PFSK-1 (cell line): ENCODE measurements around the gene ADAMTS9.

ENCODE experiments used
- FOXP2 ChIP-seq: optimal IDR thresholded peaks from 2 replicates; pipeline ENCODE3; 2011; ENCODE audit warnings: borderline replicate concordance, control low read depth, inconsistent platforms; ENCODE audit not compliant: insufficient read depth; ENCODE audit errors: extremely low read length, extremely low read depth
- POLR2AphosphoS5 ChIP-seq: IDR thresholded peaks from 2 replicates; pipeline ENCODE4 v1.6.1; 2012; ENCODE audit warnings: low read depth, mild to moderate bottlenecking, control low read depth, low read length, moderate library complexity
- SIN3A ChIP-seq: IDR thresholded peaks from 2 replicates; pipeline ENCODE4 v1.6.1; 2012; ENCODE audit warnings: mild to moderate bottlenecking, low read length, moderate library complexity, borderline replicate concordance; ENCODE audit not compliant: insufficient read depth
- TAF1 ChIP-seq: IDR thresholded peaks from 2 replicates; pipeline ENCODE4 v1.6.1; 2012; ENCODE audit warnings: low read length, control low read depth, borderline replicate concordance; ENCODE audit not compliant: insufficient read depth
- TF ChIP-seq, protein P1 (sequence below), 2 experiments: IDR thresholded peaks; 2 replicates each; pipeline versions ENCODE4 v1.6.1 to v1.8.0; 2011 to 2012; ENCODE audit warnings: low read depth in 2 of 2, low read length in 2 of 2, control low read depth in 1 of 2, inconsistent platforms in 1 of 2, mild to moderate bottlenecking in 1 of 2, moderate library complexity in 1 of 2; ENCODE audit not compliant: insufficient read depth in 1 of 2

ADAMTS9 gene

DNA sequence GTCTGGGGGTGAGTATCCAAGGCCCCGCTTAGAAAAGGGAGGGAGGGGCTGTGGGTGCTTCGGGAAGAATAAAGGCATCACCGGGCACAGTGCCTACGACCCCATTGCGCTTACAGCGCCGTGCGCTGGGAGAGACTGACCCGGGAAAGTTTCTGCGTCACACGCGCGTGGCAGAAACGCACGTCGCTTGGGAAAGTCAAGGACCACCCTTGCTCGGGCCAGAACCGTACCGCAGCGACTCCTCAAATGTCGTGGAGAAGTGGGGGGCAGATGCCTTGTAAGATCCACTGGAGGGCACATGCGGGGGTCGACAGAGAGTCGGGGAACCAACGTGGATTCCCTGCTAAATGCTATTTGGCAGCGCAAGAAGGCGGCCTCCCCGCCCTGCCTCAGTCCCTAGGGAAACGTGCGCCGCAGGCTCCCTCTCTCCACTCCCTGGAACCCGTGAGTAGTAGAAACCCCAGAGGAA lies 2.4 kb downstream of the ADAMTS9 start:
- TF ChIP-seq POLR2AphosphoS5, result no peak
- no peak for TF ChIP-seq TAF1
- TF ChIP-seq SIN3A, result no peak
- no peak for TF ChIP-seq FOXP2
- TF ChIP-seq, protein P1, sequence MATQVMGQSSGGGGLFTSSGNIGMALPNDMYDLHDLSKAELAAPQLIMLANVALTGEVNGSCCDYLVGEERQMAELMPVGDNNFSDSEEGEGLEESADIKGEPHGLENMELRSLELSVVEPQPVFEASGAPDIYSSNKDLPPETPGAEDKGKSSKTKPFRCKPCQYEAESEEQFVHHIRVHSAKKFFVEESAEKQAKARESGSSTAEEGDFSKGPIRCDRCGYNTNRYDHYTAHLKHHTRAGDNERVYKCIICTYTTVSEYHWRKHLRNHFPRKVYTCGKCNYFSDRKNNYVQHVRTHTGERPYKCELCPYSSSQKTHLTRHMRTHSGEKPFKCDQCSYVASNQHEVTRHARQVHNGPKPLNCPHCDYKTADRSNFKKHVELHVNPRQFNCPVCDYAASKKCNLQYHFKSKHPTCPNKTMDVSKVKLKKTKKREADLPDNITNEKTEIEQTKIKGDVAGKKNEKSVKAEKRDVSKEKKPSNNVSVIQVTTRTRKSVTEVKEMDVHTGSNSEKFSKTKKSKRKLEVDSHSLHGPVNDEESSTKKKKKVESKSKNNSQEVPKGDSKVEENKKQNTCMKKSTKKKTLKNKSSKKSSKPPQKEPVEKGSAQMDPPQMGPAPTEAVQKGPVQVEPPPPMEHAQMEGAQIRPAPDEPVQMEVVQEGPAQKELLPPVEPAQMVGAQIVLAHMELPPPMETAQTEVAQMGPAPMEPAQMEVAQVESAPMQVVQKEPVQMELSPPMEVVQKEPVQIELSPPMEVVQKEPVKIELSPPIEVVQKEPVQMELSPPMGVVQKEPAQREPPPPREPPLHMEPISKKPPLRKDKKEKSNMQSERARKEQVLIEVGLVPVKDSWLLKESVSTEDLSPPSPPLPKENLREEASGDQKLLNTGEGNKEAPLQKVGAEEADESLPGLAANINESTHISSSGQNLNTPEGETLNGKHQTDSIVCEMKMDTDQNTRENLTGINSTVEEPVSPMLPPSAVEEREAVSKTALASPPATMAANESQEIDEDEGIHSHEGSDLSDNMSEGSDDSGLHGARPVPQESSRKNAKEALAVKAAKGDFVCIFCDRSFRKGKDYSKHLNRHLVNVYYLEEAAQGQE (IDR thresholded peaks at IDR 0.05; ENCODE audit: insufficient read depth in 1 of 2, low read depth in 2 of 2, low read length in 2 of 2), result no peak

DNA sequence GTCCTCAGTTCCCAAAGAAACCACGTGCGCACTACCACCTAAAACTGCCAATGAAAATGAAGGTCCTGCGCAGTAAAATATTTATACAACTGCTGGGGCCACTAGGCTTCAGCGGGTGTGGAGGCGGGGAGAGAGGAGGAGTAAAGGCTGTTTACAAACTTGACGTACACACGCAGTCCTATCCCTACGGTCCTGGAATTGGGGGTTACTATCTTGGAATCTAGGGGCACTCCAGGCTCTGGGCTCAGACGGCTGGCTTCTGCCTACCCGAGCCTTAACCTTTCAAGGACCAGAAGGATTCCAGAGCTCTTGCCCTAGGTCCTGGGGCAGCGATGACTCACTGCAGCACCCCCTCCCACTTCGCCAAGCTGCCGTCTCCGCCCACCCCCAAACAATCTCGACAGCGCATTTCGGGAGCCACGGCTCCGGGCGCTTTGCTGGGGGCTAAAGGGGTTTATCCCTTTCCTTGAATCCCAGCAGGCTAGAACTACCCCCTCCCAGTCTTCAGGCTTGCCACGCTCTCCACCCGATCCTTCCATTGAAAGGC lies 3.0 kb downstream of the ADAMTS9 start:
- no peak for TF ChIP-seq FOXP2
- TF ChIP-seq, protein P1 (IDR thresholded peaks at IDR 0.05; ENCODE audit: insufficient read depth in 1 of 2, low read depth in 2 of 2, low read length in 2 of 2), result no peak
- no peak for TF ChIP-seq POLR2AphosphoS5
- no peak for TF ChIP-seq SIN3A
- no peak for TF ChIP-seq TAF1

DNA sequence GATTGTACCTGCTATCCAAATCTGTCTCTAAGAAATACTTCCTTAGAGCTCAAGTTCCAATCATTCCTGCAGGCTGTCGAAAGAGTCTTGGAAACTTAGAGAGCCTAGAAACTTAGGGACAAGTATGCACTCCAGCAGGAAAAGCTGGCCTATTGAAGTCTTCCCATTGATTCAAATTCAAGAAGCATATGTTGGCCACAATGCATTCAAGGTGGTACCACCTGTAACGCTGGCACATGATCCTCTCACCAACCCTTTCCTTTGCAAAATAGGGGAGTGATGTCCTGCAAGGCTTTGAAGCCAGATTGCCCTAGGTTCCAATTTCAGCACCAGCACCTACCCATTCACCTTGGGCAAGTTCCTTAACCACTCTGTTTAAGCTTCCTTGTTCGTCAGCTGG lies 6.0 kb downstream of the ADAMTS9 start:
- no peak for TF ChIP-seq TAF1
- no peak for TF ChIP-seq FOXP2
- no peak for TF ChIP-seq POLR2AphosphoS5
- no peak for TF ChIP-seq SIN3A
- TF ChIP-seq, protein P1 (IDR thresholded peaks at IDR 0.05; ENCODE audit: insufficient read depth in 1 of 2, low read depth in 2 of 2, low read length in 2 of 2), result no peak

DNA sequence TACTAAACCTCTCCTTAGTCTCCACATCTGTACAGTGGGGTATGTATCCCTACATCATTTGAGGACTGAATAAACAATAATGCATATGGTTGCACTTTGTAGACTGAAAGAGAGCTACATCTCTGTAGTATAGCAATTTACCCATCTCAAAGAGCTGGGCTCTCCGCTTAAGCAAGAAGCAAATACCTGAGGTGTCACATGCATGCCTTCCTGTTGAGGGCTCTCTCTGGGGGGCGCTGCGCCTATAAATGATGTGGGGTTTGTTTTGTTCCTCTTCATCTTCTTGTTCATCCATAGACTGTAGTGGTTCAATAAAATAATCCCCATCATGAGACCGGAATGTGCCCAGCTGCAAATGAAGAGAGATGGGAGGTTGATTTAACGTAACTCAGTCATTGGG lies 6.8 kb downstream of the ADAMTS9 start:
- no peak for TF ChIP-seq TAF1
- TF ChIP-seq FOXP2, result no peak
- no peak for TF ChIP-seq POLR2AphosphoS5
- TF ChIP-seq, protein P1 (IDR thresholded peaks at IDR 0.05; ENCODE audit: insufficient read depth in 1 of 2, low read depth in 2 of 2, low read length in 2 of 2), result no peak
- TF ChIP-seq SIN3A, result no peak
